GDM1 (cell line): ENCODE data around the gene VARS1.
A peak's percentile ranks its signal among the peaks of the same experiment; 100 is the strongest.
"Not testable (repeated sequence)": the region's sequence is repeated elsewhere in the genome, so short reads cannot be mapped to it uniquely, and the experiment has no call there.

Experiments used
- DNase-seq: peaks from one replicate; lab custom pipeline; 2025; lab: John Stamatoyannopoulos, UW

Gene VARS1

DNA sequence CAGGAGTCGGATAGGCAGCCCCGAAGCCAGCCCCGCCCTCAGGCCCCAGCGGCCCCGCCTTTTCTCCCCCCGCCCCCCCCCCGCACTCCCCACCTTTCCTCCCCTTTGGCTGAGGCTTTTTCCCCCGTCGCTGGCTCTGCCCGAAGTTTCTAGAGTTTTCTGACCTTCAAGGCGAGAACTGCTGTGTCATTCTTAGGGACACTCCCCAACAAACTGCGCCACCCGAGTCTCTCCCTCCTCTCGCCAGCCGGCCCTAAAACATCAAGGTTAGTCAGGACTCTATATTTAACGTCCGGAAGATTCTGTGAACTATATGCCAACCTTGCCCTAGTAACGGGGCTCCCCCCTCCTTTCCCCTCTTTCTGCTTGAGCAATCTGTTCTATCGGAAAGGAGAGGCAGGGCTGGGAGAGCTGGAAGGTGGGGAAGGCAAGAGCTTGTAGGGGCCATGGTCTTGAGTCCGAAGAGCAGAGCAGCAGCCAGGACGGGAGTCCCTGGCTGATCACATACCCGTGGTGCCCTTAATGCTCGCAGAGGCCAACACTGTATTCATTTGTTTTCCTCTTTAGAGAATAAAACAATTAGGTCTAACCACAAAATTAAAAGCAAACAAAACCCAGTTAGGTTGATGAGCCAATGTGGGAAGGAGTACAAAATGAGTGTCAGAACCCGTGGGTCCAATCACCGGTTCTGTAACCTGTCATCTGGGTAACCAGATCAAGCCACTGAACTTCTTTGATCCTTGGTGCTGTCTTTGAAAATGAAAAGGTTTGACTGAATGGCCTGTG is 26.7 kb upstream of the VARS1 start:
- peak; percentile 32 for DNase-seq

DNA sequence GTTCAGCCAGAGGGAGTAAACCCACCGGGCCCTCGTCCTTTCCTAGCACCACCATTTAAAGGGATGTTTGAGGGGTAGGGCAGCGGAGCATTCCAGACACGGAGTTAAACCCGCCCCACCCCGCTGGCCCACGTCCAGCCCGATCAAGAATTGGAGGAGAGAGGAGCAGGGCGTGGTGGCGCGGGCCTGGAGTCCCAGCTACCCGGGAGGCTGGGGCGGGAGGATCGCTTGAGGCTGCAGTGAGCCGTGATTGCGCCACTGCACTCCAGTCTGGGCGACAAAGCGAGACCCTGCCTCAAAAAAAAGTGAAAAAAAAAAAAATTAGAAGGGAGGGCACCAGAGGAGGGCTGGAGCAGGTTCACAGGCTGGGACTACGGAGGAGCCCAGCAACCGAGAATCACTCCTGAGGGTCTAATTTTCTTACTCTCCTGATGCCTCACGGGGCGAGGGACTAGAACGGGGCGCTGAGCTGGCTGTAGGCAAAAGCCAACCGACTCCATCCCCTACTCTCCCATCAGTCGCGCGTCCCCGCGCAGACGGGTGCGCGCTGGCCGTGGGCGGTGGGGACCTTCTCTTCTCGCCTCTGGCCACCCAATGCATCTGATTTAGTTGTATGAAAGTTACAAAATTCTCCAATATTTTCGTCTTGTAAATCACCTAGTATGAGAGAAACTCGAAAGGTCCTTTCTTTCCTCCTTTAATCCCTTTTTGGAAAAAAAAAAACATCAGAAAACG is 25.9 kb upstream of the VARS1 start:
- no peak for DNase-seq

DNA sequence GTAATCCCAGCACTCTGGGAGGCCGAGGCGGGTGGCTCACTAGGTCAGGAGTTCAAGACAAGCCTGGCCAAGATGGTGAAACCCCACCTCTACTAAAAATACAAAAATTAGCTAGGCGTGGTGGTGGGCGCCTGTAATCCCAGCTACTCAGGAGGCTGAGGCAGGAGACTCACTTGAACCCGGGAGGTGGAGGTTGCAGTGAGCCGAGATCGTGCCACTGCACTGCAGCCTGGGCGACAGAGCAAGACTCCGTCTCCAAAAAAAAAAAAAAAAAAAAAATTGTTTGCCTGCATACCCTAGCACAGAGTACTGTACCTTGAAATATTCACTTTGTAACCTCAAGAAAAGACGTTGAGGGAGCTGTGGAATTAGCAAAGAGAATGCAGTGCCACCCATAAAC is 24.8 kb upstream of the VARS1 start:
- DNase-seq = not testable (repeated sequence)

DNA sequence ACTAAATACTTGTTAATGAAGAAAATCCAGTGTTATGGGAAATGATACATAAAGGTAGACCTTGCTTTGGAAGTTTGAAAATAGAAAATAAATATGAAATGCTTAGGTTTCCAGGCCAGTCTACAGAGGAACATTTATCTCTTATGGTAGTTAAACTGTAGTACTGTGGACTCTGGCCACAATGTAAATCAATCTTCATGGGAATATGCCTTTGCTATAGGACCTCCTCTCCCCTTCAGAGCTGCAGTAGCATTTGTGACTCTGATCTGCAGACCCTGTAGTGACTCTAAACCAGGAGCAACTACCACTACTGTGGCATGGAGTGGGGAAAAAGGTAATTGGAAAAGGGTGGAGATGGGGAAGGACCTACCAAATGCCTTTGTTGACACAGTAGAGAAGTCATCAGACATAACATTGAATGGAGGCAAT is 24.3 kb upstream of the VARS1 start:
- DNase-seq = no peak

DNA sequence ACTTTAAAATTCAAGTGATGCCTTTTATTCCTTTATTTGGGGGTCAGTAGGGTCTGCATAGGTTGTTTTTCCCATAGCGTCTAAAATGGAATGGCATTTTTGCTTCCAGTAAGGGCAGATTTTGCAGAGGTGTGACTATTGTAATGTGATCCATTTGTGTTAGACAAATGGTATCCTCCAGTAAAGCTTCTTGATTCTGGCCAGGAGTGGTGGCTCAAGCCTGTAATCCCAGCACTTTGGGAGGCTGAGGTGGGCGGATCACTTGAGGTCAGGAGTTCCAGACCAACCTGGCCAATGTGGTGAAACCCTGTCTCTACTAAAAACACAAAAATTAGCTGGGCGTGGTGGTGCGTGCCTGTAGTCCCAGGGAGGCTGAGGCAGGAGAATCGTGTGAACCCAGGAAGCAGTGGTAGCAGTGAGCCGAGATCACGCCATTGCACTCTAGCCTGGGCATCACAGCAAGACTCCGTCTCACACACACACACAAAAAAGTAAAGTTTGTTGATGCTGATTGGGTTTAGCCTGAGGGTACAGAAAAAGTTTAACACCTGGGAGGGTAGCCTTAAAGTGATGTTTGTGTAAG is 22.5 kb upstream of the VARS1 start:
- DNase-seq = not testable (repeated sequence)

DNA sequence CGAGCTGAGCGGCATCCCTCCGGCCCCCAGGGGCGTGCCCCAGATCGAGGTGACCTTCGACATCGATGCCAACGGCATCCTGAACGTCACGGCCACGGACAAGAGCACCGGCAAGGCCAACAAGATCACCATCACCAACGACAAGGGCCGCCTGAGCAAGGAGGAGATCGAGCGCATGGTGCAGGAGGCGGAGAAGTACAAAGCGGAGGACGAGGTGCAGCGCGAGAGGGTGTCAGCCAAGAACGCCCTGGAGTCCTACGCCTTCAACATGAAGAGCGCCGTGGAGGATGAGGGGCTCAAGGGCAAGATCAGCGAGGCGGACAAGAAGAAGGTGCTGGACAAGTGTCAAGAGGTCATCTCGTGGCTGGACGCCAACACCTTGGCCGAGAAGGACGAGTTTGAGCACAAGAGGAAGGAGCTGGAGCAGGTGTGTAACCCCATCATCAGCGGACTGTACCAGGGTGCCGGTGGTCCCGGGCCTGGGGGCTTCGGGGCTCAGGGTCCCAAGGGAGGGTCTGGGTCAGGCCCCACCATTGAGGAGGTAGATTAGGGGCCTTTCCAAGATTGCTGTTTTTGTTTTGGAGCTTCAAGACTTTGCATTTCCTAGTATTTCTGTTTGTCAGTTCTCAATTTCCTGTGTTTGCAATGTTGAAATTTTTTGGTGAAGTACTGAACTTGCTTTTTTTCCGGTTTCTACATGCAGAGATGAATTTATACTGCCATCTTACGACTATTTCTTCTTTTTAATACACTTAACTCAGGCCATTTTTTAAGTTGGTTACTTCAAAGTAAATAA is 21.8 kb upstream of the VARS1 start:
- DNase-seq = not testable (repeated sequence)

DNA sequence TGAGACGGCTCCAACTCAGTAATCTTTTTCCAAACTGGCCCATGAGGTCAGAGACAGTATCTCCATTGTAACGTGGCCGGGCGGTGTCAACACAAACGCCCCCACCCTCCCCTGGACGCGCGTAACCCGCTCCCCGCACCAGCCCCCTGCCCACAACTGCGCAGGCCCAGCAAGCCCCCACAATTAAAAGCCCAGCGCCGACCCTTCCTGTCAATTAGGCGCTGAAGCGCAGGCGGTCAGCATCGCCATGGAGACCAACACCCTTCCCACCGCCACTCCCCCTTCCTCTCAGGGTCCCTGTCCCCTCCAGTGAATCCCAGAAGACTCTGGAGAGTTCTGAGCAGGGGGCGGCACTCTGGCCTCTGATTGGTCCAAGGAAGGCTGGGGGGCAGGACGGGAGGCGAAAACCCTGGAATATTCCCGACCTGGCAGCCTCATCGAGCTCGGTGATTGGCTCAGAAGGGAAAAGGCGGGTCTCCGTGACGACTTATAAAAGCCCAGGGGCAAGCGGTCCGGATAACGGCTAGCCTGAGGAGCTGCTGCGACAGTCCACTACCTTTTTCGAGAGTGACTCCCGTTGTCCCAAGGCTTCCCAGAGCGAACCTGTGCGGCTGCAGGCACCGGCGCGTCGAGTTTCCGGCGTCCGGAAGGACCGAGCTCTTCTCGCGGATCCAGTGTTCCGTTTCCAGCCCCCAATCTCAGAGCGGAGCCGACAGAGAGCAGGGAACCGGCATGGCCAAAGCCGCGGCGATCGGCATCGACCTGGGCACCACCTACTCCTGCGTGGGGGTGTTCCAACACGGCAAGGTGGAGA is 19.7 kb upstream of the VARS1 start, which contains the start of the genes HSPA1A and HSPA1L:
Gene HSPA1A, plus strand, starts transcription at position 519 of the 814 bp plus-strand sequence. Its CDS starts 214 bp downstream, at position 733.
Gene HSPA1L, minus strand, starts transcription at position 259 of the 814 bp plus-strand sequence. CDS start 3,311 bp downstream, outside the sequence.
- DNase-seq = peak; percentile 89

DNA sequence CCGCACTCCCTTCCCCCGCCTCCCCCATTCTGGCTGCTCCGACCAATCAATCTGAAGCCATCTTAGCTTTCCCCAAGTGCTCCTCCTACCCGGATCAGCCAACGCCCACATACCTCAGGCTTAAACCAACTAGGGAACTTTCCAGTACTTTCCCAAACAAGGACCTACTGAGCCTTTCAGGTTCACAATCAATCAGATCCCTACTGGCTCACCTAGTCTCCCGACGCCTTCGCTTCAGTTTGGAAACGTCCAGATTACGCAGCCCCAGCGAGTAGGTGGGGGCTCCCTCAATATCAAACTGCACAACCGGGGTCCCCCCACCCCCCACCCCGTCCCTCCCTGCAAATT is 19.1 kb upstream of the VARS1 start:
- DNase-seq = peak; percentile 80

DNA sequence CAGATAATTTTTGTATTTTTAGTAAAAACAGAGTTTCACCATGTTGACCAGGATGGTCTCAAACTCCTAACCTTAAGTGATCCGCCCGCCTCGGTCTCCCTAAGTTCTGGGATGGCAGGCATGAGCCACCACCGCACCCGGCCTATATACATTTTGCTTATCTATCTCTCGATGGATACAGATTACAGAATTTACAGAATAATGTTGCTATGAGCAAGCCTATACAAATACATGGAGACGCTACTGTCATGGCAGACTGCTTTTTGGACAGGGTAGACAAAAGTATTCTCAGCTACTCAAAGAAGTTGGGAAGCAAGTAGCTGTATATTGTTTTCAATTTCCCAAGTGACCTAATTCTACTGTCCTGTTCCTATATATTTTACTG is 17.9 kb upstream of the VARS1 start:
- DNase-seq = no peak

DNA sequence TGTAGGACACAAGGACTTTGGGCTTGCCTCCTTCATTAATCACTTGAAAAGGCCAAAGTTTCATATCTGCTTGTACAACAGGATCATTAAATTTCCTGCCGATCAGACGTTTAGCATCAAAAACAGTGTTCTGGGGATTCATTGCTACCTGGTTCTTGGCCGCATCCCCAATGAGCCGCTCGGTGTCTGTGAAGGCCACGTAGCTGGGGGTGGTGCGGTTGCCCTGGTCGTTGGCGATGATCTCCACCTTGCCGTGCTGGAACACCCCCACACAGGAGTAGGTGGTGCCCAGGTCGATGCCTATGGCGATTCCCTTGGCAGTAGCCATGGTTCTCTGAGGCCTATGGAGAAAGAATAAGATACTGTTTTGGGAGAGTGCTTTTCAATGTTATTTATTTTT is 16.1 kb upstream of the VARS1 start:
- no peak for DNase-seq

DNA sequence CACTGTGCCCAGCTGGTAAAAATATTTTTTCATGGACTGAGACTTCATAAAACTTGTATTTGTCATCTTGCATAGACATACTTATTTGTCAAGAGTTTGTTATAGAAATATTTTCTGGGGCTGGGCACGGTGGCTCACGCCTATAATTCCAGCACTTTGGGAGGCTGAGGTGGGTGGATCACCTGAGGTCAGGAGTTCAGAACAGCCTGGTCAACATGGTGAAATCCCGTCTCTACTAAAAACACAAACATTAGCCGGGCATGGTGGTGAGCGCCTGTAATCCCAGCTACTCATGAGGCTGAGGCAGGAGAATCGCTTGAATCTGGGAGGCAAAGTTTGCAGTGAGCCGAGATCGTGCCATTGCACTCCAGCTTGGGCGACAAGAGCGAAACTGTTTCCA is 13.0 kb upstream of the VARS1 start:
- not testable (repeated sequence) for DNase-seq

DNA sequence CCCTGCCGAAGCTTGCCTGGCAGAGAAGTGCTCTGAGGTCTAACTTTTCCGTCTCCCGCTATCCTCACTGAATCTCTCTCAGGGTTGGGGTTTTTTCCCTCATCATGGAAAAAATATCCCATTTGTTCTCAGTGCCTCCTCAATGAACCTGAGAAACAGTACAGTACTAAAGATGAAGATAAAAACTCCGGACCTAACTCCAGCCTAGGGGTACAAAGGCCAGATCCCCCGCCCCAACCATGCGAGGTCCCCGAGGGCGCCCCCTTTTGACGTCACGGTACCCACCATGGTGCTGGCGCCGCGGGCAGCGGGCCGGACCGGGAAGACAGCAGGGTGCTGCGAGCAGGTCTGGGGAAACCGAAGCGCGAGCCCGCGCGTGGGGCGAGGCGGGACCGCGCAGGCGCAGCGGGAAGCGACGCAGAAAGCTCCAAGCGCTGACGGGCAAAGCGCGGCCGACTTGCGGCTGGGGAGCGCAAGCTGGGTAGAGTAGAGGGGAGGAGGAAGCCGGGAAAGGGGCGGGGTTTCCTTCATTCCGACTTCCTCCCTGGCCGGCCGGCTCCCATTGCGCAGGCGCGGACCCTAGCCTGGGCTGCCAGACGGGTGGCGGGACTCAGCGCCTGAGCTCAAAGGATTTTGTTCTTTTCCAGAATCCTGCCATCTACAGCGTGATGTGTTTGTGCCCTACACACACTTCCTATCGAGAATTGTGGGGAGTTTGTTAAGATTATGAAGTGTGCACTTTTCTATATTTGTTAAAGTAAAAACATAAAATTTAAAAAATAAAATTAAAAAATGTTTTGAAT is 11.1 kb upstream of the VARS1 start, which contains the start of gene LSM2:
Gene LSM2, minus strand, starts transcription at position 497 of the 803 bp plus-strand sequence. Its CDS starts 209 bp downstream, at position 288.
- DNase-seq = peak; percentile 96

DNA sequence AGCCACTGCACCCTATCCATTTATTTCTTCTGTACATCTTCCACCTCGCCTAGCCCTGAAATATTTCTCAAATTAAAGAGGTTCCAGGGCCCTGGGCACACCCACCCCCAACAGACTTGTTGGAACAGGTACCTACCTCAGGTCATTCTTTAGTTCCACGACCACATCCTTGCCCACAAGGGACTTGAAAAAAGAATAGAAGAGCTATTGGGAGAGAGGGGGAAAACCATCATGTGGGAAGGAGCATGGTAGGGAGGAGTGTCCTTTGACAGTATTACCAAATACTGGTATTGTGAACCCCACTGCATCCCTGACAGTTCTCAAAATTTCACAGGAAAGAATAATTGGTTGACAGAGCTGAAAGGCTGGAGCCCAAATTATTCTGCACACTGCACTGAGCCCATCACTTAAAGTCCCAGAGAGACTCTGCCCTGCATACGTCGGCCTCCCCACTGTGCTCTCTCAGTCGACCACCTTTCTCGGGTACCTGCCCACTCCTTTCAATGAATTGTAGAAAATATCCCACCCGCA is 10.5 kb upstream of the VARS1 start:
- DNase-seq = no peak

DNA sequence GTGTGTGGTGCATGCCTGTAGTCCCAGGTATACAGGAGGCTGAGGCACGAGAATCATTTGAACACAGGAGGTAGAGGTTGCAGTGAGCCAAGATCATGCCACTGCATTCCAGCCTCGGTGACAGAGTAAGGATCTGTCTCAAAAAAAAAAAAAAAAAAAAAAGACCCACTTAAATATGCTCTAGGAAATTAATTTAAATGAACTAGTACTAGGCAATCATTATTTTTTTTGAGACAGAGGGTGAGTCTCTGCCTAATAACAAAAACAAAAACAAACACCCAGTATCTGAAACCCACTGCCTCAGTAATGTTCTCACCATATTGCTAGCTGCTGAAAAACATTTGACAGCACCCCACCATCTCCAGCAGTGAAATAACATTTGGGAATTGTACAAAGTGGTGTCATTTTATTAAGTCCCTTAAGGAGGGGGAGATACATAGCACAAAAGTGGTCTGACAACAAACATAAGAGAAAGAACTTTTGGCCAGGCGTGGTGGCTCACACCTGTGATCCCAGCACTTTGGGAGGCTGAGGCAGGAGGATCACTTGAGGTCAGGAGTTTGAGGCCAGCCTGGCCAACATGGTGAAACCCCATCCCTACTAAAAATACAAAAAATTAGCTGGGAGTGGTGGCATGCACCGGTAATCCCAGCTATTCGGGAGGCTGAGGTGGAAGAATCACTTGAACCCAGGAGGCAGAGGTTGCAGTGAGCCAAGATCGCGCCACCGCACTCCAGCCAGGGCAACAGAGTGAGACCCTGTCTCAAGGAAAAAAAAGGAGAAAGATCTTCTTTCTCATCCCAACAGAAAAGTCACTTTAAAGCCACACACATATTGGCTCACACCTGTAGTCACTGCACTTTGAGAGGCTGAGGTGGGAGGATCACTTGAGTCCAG is 5.7 kb upstream of the VARS1 start:
- DNase-seq = not testable (repeated sequence)

DNA sequence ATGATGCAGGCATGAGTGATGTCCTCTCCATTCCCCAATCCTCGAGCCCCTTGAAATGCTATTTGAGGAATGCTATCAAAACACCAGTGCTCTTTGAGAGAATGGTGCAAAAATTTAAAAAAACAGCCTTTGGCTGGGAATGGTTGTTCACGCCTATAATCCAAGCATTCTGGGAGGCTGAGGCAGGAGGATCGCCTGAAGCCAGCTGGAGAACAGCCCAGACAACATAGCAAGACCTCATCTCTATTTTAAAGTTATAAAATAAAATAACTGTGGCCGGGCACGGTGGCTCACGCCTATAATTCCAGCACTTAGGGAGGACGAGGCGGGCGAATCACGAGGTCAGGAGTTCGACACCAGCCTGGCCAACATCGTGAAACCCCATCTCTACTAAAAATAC is 4.2 kb upstream of the VARS1 start:
- DNase-seq = no peak

DNA sequence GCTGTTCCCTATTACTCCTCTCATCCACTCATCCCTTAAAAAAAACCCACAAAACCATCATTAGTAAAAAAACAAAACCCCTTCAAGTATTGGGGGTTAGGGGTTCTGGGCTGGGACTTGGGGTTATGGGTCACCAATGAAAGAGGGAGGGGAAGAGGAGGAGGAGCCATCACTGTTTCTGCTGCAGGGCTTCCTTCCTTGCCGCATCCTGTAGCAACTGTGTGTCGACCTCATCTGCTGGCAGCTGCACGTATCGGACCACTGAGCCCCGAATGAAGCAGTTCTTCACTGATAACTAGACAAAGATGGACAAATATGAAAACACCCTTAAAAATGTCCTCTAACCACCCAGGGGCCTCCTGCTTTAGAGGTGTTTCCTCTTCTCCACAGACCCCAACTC is 2.0 kb upstream of the VARS1 start:
- peak; percentile 20 for DNase-seq

DNA sequence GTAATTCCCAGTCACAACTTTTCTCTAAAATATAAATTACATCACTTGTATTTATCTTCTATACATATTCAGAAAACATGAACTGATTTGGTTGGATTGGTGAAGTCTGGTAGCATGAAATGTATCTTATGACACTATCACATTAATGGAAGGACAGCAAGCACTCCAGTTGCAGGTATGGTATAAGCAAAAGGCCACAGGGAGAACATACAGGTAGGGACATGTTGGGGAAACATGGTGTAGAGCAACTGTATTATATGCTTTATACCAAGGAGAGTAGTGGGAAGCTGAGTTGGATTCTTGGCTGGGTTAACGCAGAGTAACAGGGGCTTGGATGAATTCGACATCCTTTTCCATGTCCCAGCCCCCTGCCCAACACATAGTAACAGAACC is 1.4 kb upstream of the VARS1 start:
- no peak for DNase-seq

DNA sequence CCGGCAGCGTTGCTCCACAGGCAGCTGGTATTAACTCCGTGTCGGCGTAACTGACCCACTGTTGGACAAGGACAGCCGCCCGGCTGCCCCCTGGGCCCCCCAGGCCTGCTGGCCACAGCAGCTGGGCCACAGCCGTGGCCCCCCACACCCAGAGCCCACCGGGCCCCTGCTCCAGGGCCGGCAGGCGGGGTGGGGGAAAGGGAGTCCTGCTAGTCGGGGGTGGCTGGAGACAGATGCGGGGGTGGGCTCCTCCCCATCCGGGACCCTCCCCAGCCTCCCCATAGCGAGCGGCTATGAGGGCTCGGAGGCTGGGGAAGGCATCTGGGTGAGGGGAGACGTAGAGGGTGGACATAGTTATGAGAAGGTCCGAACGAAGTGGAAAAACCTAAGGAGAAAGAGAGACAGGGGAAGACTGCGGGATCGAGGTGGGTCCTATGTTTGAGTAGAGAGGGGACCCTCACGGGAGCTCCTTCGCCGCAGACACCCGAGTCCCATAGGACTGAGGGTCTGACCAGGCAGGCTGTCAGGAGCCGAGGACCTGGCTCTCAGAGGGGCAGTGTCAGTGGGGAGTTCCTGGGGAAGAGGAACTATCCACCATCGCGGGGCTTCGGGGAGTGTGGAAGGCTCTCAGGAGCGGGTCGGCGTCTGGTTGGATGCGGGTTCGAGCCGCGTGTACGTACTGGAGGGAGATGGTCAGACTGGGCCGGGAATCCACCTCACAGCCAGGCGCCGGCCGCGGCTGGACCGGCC is 511 bp downstream of the VARS1 start:
- DNase-seq = peak; percentile 60
